Uterus (tissue), 2 donors: ENCODE measurements around the gene DGAT2.

ENCODE experiments used
- POLR2A ChIP-seq, 2 donors: fragments of 450-650 bp; IDR thresholded peaks; one replicate each; pipeline ENCODE4 v1.6.1; 2016; ENCODE audit warnings: antibody characterized with exemption in 2 of 2, mild to moderate bottlenecking in 1 of 2, moderate library complexity in 1 of 2
- TF ChIP-seq, protein P1 (sequence below), 4 experiments: fragments of 200-600 bp in 2 of 4; fragments of 450-650 bp in 2 of 4; sonication (generic) in 2 of 4; IDR thresholded peaks; one replicate each; pipeline ENCODE4 v1.5.1; 2016 to 2019; ENCODE audit warnings: antibody characterized with exemption in 4 of 4, mild to moderate bottlenecking in 2 of 4, moderate library complexity in 1 of 4

DNA sequence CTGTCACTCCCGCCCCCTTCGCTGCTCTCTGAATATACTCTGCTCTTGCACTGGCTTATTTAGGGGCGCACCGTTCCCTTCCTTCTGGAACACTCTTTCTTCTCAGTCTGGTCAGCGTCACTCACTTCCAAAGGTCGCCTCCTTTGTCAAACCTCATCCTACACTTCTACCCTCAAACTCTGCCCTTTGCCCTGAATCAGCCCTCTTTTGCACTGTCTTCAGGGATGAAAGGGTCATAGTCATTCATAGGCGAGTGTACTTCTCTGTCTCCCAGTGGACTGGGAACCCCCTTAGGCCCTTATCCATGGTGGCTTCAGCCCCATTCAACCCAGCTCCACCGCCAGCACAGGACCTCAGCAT is 35.5 kb upstream of the DGAT2 start:
- TF ChIP-seq, protein P1, sequence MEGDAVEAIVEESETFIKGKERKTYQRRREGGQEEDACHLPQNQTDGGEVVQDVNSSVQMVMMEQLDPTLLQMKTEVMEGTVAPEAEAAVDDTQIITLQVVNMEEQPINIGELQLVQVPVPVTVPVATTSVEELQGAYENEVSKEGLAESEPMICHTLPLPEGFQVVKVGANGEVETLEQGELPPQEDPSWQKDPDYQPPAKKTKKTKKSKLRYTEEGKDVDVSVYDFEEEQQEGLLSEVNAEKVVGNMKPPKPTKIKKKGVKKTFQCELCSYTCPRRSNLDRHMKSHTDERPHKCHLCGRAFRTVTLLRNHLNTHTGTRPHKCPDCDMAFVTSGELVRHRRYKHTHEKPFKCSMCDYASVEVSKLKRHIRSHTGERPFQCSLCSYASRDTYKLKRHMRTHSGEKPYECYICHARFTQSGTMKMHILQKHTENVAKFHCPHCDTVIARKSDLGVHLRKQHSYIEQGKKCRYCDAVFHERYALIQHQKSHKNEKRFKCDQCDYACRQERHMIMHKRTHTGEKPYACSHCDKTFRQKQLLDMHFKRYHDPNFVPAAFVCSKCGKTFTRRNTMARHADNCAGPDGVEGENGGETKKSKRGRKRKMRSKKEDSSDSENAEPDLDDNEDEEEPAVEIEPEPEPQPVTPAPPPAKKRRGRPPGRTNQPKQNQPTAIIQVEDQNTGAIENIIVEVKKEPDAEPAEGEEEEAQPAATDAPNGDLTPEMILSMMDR (IDR thresholded peaks at IDR 0.05), result no peak
- TF ChIP-seq POLR2A (IDR thresholded peaks at IDR 0.05), result no peak
